ENCODE results near the gene CPA1.

Gene CPA1

DNA sequence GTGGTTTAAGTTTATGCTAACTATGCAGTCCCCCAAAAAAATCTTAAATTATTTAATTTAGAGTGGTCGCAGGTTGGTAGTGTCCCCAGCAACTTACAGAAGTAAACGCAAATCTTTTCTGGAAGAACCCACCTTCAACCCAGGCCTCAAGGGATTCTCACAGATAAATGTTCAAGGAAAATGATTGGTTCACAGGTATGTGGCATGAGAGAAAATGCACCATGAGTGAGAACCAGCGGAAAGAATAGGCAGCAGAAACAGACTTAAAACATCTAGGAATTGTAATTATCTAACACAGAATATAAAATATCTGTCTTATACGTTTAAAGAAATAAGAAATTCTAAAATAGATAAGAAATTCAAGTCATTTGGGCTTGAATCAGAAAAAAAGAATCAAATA, 38.4 kb upstream of the CPA1 start:
- FAIRE-seq = no peak
- TF ChIP-seq, protein P1, sequence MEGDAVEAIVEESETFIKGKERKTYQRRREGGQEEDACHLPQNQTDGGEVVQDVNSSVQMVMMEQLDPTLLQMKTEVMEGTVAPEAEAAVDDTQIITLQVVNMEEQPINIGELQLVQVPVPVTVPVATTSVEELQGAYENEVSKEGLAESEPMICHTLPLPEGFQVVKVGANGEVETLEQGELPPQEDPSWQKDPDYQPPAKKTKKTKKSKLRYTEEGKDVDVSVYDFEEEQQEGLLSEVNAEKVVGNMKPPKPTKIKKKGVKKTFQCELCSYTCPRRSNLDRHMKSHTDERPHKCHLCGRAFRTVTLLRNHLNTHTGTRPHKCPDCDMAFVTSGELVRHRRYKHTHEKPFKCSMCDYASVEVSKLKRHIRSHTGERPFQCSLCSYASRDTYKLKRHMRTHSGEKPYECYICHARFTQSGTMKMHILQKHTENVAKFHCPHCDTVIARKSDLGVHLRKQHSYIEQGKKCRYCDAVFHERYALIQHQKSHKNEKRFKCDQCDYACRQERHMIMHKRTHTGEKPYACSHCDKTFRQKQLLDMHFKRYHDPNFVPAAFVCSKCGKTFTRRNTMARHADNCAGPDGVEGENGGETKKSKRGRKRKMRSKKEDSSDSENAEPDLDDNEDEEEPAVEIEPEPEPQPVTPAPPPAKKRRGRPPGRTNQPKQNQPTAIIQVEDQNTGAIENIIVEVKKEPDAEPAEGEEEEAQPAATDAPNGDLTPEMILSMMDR (IDR thresholded peaks at IDR 0.05; ENCODE audit: insufficient read depth, missing control alignments) = no peak
- no peak for DNase-seq (ENCODE audit: insufficient read length, low spot score)

DNA sequence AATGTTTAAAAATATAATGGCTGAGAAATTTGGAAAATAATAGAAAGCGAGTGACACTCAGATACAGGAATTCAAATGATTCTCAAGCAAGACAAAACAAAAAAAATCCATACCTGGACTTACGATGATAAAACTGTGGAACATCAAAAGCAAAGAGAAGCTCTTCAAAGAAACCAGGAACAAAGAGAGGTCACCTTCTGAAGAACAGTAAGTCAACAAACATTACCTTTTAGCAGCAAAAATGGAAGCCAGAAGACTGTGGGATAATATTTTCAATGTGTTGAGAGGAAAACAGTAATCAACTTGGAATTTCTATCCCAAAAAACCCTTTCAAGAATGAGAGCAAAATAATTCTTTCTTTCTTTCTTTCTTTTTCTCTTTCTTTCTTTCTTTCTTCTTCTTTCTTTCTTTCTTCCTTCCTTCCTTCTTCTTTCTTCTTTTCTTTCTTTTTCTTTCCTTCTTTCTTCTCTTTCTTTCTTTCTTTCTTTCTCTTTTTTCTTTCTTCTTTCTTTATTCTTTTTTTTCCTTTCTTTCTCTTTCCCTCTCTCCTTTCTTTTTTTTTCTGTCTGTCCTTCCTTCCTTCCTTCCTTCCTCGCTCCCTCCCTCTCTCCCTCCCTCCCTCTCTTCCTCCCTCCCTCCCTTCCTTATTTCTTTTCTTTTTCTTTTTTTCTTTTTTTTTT, 37.5 kb upstream of the CPA1 start:
- DNase-seq (ENCODE audit: insufficient read length, low spot score) (no peak), FAIRE-seq (no peak)
- TF ChIP-seq, protein P1 (IDR thresholded peaks at IDR 0.05; ENCODE audit: insufficient read depth, missing control alignments) = no peak

DNA sequence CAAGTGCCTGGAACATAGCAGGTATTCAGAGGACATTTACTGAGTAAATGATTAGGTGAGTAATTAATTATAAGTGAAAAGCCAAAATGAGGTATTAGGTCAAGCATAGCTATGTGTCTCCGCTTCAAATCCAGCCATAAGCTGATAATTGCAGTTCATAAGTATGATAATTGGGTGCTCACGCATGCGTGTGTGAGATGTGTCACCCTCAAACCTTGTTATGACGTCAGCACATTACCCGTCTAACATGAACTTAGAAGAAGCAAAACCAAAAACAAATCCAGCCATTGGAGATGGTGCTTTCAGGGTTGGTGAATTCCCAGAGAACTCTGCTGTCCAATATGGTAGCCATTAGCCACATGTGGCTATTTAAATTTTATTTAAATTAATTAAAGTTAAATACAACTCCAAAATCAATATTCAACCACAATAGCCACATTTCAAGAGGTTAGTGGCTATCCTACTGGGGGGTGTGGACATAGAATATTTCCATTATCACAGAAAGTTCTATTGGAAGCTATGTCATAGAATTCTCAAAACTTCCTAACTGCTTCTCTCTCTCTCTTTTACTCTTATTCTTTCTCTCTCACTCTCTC, 35.9 kb upstream of the CPA1 start, which contains the start of gene CPA5:
CPA5 (plus strand) TSS at position 546 of the 596 bp plus-strand sequence. CDS start 1,670 bp downstream, outside the sequence.
- FAIRE-seq (no peak), DNase-seq (ENCODE audit: insufficient read length, low spot score) (no peak)
- TF ChIP-seq, protein P1 (IDR thresholded peaks at IDR 0.05; ENCODE audit: insufficient read depth, missing control alignments) = no peak

DNA sequence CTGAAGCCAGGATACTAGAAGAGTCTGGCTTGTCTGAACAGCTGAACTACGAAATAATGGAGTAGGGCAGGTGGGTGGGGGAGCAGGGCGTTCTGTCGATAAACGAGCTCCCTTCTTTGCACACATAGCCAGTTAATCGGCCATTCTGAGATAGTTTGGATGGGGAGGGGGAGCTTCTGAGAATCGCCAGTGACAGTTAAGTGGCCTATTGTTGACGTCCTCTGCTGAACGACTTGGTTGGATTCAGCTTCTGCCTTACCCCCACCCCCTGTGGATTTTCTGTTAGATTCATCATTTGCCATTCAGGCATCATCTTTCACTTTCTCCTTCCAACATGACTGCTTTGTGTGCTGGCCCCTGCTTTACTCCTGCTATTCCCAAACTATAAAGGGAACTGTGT, 35.2 kb upstream of the CPA1 start:
- FAIRE-seq = no peak
- TF ChIP-seq, protein P1 (IDR thresholded peaks at IDR 0.05; ENCODE audit: insufficient read depth, missing control alignments) = no peak
- DNase-seq (ENCODE audit: insufficient read length, low spot score) = no peak

DNA sequence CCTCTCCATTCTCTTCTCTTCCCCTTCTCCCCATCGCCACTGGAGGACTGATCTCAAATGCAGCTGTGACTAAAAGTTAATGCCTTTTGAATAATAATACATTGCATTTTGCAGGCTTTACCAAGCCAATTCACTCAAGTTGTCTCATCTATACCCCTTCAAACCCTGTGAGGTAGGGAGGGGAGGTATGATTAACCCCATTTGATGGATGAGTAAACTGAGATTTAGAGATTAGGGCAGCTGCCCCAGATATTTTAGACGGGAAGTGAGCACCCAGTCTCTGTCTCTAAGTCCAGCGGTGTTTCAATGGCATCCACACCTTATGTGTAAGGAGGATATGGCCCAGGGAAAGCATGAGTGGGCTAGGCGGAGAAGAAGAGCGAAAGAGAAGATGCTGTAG, 34.6 kb upstream of the CPA1 start:
- no peak for DNase-seq (ENCODE audit: insufficient read length, low spot score)
- FAIRE-seq = no peak
- TF ChIP-seq, protein P1 (IDR thresholded peaks at IDR 0.05; ENCODE audit: insufficient read depth, missing control alignments) = no peak

DNA sequence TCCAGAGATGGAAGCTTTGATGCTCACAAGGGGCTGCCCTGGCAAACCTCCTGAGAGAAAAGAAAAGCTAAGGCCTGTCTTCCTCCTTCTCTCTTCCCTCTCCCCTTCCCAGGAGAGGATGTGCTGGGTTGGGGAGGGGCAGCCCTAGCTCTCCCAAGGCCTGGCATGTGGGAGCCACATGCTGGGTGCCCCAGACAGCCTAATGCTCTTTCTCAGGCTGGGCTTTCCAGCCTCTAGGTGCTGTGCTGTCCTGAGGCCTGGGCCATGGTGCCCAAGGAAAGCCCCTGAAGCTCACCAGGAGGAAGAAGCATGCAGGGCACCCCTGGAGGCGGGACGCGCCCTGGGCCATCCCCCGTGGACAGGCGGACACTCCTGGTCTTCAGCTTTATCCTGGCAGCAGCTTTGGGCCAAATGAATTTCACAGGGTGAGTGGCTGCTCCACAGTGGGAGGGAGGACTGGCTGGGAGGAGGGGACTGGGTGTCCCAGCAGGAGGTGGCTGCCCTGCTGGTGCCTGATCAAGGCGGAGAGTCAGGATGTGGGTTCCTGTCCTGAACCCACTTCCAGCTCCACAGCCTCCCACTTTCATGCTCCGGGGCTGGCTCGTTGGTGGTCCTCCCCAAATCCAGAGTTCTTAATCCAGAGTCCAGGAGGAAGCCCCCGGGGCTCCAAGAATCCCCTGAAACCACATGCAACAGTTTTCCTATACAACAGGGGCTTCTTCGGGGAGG, 34.0 kb upstream of the CPA1 start:
- TF ChIP-seq, protein P1 (IDR thresholded peaks at IDR 0.05; ENCODE audit: insufficient read depth, missing control alignments) = no peak
- no peak for DNase-seq (ENCODE audit: insufficient read length, low spot score)
- no peak for FAIRE-seq

Measured in D721Med (cell line).